K562 (cell line): ENCODE measurements around the gene SLX4IP. TPM values are rescaled to one million over a fixed set of nuclear protein-coding genes. Genes with fewer than 3 reads are reported as not detected.

Experiments used
- EHMT2 ChIP-seq: fragments of 450-650 bp; IDR thresholded peaks from 2 replicates; pipeline ENCODE4 v1.6.1; 2018; ENCODE audit warnings: antibody characterized with exemption
- JUNB ChIP-seq: fragments of 450-650 bp; formaldehyde crosslinking; conservative IDR thresholded peaks from 2 replicates; pipeline ENCODE4 v1.4.0; 2020; ENCODE audit warnings: mild to moderate bottlenecking
- RCOR1 ChIP-seq, 2 experiments: IDR thresholded peaks; 2 replicates each; pipeline ENCODE4 v1.6.1; 2012; ENCODE audit warnings: low read depth in 2 of 2, low read length in 2 of 2, borderline replicate concordance in 1 of 2, improper control_type of control experiment in 1 of 2
- SRSF3 ChIP-seq: fragments of 200-400 bp; formaldehyde crosslinking; IDR thresholded peaks from 2 replicates; pipeline ENCODE4 v1.6.1; 2016; ENCODE audit warnings: mild to moderate bottlenecking, low read length, moderate library complexity; ENCODE audit not compliant: insufficient read depth
- TCF7L2 ChIP-seq: fragments of 150-350 bp; IDR thresholded peaks from 2 replicates; pipeline ENCODE4 v1.6.1; 2016; ENCODE audit warnings: low read depth, mild to moderate bottlenecking, low read length, moderate library complexity
- ZBTB8A ChIP-seq: fragments of 450-650 bp; IDR thresholded peaks from 2 replicates; pipeline ENCODE4 v1.6.1; 2018; ENCODE audit warnings: mild to moderate bottlenecking, moderate library complexity; ENCODE audit not compliant: partially characterized antibody
- ZNF133 ChIP-seq: fragments of 250-450 bp; sonication (Bioruptor Pico); IDR thresholded peaks from 2 replicates; pipeline ENCODE4 v1.4.0; 2020; ENCODE audit warnings: mild to moderate bottlenecking
- ZNF253 ChIP-seq: fragments of 250-450 bp; sonication (Bioruptor Pico); conservative IDR thresholded peaks from 2 replicates; pipeline ENCODE4 v1.6.1; 2021; ENCODE audit warnings: mild to moderate bottlenecking
- polyA plus RNA-seq, 8 experiments: library from polyadenylated mRNA; depleted of rRNA in 4 of 8; stranded (reverse) in 5 of 8; unstranded in 3 of 8; fragments of >200 nt; fragmentation: Nextera tagmentation in 2 of 8; fragmentation: Illumina TruSeq in 1 of 8; extraction: Ambion mirVana in 2 of 8; extraction: Trizol in 1 of 8; gene quantifications; 2 replicates each; pipeline versions ENCODE4 v1.2.1 to v1.2.3, GENCODE V29; 2011 to 2014; ENCODE audit warnings: inconsistent platforms in 1 of 8, missing spikeins in 1 of 8
- total RNA-seq, 7 experiments: library from RNA; depleted of rRNA in 6 of 7; stranded (reverse); fragments of >200 nt in 6 of 7; fragmentation: Illumina TruSeq in 2 of 7; extraction: Trizol in 2 of 7; gene quantifications; 2 replicates each; pipeline versions ENCODE4 v1.2.1 to v1.2.3, GENCODE V29; 2011 to 2021; ENCODE audit warnings: low replicate concordance in 1 of 7
- TF ChIP-seq, protein P1 (sequence below): sonication (generic); formaldehyde crosslinking; IDR thresholded peaks from 2 replicates; pipeline ENCODE4 v1.8.0; 2023; ENCODE audit warnings: missing genetic modification reagents, mild to moderate bottlenecking, borderline replicate concordance
- TF ChIP-seq, protein P2 (sequence below): fragments of 450-650 bp; formaldehyde crosslinking; IDR thresholded peaks from 2 replicates; pipeline ENCODE4 v1.4.0; 2020; ENCODE audit warnings: mild to moderate bottlenecking, moderate library complexity

Gene SLX4IP
- total and polyA plus RNA-seq, 9 of the 15 experiments (the other 6 are each of a cell fraction or from before 2014, with no cell fraction given) = 1.5 to 5.9 (median 3.5) TPM

DNA sequence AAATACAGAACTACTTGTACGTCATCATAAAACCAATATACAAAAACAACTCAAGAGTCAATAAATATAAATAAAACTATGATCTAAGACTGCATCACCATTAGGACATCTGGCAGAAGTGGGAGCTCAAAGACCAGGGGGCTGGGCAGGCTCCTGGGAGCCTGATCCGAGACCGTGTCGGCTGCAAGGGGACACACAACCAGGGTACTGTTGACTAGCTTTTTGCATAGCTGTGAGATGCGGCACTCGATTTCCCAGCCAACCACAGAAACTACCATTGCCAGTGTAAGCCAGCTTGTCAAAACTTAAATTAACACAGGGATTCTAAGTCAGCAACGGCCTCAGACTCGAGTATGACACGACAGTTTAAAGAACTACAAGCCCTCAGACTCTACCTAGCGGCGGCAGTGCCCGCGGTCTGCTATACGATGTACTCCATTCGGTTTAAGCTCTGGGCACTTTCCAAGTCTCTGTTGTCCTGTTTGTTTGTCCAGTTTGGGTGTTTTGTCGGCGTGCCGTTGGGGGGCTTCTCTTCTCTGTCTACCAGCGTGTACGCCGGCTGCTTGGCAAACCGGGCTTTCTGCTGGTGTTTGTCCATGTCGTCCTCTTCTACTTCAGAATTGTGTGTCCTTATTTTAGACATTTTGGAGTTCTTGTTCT is 204.1 kb downstream of the SLX4IP start (continued):
- TF ChIP-seq ZBTB8A (no peak), EHMT2 (no peak), TCF7L2 (no peak), ZNF133 (no peak), JUNB (CRISPR knock-in tag) (no peak), SRSF3 (no peak), RCOR1 (IDR thresholded peaks at IDR 0.05; ENCODE audit: borderline replicate concordance in 1 of 2, low read depth in 2 of 2, low read length in 2 of 2) (no peak), ZNF253 (CRISPR knock-in tag) (no peak)
- TF ChIP-seq, protein P1, sequence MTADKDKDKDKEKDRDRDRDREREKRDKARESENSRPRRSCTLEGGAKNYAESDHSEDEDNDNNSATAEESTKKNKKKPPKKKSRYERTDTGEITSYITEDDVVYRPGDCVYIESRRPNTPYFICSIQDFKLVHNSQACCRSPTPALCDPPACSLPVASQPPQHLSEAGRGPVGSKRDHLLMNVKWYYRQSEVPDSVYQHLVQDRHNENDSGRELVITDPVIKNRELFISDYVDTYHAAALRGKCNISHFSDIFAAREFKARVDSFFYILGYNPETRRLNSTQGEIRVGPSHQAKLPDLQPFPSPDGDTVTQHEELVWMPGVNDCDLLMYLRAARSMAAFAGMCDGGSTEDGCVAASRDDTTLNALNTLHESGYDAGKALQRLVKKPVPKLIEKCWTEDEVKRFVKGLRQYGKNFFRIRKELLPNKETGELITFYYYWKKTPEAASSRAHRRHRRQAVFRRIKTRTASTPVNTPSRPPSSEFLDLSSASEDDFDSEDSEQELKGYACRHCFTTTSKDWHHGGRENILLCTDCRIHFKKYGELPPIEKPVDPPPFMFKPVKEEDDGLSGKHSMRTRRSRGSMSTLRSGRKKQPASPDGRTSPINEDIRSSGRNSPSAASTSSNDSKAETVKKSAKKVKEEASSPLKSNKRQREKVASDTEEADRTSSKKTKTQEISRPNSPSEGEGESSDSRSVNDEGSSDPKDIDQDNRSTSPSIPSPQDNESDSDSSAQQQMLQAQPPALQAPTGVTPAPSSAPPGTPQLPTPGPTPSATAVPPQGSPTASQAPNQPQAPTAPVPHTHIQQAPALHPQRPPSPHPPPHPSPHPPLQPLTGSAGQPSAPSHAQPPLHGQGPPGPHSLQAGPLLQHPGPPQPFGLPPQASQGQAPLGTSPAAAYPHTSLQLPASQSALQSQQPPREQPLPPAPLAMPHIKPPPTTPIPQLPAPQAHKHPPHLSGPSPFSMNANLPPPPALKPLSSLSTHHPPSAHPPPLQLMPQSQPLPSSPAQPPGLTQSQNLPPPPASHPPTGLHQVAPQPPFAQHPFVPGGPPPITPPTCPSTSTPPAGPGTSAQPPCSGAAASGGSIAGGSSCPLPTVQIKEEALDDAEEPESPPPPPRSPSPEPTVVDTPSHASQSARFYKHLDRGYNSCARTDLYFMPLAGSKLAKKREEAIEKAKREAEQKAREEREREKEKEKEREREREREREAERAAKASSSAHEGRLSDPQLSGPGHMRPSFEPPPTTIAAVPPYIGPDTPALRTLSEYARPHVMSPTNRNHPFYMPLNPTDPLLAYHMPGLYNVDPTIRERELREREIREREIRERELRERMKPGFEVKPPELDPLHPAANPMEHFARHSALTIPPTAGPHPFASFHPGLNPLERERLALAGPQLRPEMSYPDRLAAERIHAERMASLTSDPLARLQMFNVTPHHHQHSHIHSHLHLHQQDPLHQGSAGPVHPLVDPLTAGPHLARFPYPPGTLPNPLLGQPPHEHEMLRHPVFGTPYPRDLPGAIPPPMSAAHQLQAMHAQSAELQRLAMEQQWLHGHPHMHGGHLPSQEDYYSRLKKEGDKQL (CRISPR knock-in tag) = no peak
- TF ChIP-seq, protein P2, sequence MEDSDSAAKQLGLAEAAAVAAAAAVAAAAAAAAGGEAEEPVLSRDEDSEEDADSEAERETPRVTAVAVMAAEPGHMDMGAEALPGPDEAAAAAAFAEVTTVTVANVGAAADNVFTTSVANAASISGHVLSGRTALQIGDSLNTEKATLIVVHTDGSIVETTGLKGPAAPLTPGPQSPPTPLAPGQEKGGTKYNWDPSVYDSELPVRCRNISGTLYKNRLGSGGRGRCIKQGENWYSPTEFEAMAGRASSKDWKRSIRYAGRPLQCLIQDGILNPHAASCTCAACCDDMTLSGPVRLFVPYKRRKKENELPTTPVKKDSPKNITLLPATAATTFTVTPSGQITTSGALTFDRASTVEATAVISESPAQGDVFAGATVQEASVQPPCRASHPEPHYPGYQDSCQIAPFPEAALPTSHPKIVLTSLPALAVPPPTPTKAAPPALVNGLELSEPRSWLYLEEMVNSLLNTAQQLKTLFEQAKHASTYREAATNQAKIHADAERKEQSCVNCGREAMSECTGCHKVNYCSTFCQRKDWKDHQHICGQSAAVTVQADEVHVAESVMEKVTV (CRISPR knock-in tag) = no peak
